Measurements from ENCODE around the gene NLRP3.

DNA sequence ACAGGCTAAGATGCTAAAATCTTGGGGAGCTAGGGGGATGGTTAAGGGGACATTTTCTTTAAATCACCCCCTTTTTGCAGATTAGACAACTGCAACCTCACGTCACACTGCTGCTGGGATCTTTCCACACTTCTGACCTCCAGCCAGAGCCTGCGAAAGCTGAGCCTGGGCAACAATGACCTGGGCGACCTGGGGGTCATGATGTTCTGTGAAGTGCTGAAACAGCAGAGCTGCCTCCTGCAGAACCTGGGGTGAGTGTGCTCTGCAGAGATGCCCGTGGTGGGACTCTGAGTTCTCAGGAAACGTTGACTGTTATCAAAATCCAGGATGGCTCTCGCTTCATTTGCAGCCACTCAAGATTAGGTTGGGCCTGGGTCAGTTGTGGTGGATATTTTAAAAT, 28.6 kb downstream of the NLRP3 start:
- TF ChIP-seq POLR2AphosphoS5 (IDR thresholded peaks at IDR 0.05; ENCODE audit: low read depth, low read length) = no peak
- TF ChIP-seq, protein P1, sequence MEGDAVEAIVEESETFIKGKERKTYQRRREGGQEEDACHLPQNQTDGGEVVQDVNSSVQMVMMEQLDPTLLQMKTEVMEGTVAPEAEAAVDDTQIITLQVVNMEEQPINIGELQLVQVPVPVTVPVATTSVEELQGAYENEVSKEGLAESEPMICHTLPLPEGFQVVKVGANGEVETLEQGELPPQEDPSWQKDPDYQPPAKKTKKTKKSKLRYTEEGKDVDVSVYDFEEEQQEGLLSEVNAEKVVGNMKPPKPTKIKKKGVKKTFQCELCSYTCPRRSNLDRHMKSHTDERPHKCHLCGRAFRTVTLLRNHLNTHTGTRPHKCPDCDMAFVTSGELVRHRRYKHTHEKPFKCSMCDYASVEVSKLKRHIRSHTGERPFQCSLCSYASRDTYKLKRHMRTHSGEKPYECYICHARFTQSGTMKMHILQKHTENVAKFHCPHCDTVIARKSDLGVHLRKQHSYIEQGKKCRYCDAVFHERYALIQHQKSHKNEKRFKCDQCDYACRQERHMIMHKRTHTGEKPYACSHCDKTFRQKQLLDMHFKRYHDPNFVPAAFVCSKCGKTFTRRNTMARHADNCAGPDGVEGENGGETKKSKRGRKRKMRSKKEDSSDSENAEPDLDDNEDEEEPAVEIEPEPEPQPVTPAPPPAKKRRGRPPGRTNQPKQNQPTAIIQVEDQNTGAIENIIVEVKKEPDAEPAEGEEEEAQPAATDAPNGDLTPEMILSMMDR (IDR thresholded peaks at IDR 0.05 in 2 of 3, conservative IDR thresholded peaks at IDR 0.05 in 1 of 3; ENCODE audit: borderline replicate concordance in 1 of 3, insufficient read depth in 1 of 3, low read depth in 2 of 3, low read length in 2 of 3) = no peak

Data from HCT116 (cell line).